GM19035 (cell line): ENCODE data around the gene SRPK3.

Experiments
- ATAC-seq: cut with Tn5 transposase; IDR thresholded peaks from one replicate; pipeline ENCODE4 v1.9.1; 2021; ENCODE audit not compliant: unreplicated experiment

SRPK3 gene

DNA sequence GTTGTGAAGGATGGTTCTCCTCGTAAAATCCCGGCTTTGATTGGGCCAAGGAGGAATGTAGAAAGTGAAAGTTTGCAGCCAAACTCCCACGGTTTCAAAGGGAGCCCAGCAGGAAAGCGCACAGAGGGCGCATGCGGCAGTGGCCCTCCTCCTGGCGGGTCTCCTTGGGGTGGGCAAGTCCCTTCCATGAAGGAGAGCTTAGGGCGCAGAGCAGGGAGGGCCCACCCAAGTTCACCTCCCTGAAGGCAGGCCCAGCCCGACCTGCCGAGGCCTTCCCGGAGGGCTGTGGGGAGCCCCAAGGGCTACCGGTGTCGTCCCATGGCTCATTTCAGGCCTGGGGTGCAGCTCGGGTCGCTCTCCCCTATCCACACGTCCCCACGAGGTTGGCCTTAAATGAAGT lies 47.5 kb downstream of the SRPK3 start:
- no peak for ATAC-seq

DNA sequence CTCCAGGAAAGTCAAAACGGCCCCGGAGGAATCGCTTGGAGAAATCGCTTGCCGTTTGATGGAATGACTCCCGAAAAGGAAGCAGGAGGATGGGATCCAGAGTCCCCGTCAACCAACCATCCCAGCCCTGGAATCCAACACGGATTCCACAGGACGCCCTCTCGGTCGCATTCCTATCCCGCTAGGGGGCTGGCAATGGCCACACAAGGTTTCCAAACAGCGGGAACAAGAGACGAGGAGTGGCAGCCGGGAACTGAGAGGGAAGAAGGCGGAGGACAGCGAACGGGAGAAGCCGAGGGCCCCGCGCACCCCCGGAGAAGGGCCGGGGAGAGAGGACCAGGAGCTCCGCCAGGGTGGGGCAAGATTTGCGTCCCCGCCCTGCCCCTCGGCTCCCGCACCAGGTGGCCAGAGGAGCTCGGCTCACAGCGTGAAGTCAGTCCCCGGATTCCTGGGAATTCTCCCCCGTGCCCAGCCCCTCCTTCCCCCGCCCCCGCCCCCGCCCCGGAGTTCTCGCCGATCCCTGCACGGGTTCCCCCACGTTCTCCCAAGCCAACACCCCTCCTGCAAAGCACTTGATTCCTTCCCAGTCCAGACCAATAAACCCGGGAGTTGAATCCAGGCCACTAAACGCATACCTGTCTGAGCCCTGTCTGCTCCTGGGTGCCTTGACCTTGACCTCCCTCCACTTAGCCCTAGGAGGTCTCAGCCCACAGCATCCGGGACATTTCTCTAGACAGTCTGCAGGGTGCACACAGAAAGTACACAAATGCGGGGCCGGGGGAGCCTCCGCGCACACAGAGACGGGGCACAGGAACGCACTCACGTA lies 48.1 kb downstream of the SRPK3 start:
- no peak for ATAC-seq

DNA sequence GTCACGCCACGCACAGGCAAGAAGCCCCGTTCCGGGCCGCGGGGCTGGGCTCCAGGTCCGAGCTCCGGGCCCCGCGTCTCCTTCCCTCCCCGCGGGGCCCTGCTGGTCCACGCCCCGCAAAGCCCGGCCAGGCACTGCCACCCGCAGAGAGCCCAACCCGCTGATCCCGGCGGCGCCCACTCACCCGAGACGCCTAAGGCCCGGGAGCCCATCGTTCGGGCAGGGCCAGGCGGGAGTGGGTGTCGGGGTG lies 48.6 kb downstream of the SRPK3 start:
- ATAC-seq: no peak

DNA sequence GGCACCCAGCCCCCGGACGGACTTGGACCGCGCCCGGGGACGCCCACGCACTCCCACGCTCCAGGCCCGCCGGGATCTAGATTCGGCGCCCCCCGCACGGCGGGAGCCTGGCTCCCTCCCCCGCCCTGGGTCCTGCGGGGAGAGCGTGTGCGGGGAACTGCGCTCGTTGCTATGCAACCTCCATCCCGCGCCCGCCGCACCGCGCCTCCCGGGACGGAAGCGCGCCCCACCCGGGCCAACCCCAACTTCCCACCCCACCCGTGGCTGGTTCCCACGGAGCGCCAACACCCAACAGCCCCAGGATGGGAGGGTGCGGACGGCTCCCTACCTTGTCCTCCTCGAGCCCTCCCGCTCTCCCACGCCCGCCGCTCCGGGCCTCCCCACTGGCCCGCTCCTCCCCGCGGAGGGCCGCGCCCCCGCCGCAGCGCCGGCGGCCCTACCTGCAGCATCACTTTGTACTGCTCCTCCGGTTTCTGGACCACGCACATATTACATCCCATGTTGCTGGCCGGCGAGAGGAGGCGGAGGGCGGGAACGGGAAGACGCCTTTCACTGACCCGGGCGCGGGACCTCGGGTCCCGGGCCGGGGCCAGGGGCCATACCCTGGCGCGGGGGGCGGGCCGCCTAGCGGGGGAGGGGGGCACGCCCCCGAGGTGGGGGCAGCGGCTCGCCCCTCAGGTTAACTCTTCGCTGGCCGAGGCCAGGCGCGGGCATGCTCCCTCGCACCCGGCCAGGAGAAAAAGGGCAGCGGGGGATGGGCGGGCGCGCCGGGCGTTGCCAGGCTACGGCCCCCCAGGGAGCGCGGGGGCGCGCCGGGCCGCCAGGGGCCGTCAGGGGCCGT lies 49.2 kb downstream of the SRPK3 start, which contains the start of gene PDZD4:
PDZD4 (minus strand) TSS at position 746 of the 841 bp plus-strand sequence; CDS start at position 500, 246 bp downstream.
- ATAC-seq: no peak

DNA sequence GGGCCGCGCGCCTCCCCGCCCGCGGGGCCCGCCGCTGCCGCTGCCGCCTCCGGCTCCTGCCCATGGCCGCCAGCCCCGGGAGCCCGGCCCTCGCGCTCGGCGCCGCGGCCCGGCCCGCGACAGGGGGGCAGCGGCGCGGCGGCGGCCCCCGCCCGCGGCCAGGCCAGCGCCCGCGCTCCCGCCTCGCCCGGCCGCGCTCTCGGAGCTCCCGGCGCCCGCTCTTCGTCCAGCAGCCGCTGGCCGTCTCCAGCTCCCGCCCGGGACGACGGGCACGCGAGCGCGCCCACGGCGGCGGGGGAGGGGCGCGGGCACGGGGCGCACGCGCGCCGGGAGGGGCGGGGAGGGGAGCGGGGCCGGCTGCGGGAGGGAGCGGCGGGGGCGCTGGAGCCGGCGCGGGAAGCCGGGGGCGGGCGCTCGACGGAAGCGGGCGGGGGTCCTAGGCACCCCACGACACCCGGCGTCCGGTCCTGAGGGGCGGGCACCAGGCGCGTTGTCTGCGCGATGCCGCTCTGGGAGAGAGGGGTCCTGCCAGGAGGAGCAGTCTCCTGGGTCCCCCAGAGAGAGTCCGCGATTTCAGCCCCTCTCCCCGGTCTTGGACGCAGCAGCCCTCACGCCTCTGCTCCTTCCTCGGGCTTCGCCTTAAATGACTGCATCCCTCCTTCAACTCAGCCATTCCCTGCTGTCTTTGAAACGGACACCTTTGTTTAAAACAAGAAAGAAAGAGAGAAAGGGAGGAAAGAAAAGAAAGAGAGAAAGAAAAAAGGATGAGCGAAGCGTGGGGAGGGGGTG lies 50.0 kb downstream of the SRPK3 start:
- no peak for ATAC-seq

DNA sequence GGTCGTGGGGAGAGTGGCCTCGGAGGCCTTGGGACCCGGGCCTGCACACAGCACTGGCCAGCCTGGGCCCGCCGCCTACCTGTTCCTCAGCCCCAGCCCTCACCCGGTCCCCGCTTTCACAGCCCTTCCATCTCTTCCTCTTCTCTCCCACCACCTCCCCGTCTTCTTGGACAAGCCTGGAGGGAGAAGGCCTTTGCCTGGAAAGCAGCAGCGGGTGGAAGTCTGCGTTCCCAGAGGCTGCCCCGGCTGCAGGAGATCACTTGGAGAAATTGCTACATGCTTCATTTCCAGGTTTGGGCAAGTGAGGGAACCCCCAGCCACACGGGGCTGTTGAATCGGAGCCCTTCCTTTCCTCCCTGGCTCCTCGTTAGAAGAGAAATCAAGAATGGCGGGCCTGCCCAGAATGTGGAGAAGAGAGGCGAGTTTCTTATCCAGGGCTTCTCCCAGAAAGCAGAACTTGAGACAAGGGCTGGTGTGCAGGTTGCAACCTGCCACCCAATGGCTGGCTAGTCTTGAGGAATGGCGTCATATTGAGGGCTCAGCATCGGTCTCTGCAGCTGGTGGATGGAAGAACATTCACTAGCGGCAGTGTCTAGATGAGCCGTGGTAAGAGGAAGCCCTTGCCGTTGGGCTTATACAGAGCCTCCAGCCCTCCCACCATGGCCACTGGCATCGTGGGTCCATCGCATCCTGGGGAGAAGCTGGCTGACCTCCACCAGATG lies 50.7 kb downstream of the SRPK3 start:
- no peak for ATAC-seq

DNA sequence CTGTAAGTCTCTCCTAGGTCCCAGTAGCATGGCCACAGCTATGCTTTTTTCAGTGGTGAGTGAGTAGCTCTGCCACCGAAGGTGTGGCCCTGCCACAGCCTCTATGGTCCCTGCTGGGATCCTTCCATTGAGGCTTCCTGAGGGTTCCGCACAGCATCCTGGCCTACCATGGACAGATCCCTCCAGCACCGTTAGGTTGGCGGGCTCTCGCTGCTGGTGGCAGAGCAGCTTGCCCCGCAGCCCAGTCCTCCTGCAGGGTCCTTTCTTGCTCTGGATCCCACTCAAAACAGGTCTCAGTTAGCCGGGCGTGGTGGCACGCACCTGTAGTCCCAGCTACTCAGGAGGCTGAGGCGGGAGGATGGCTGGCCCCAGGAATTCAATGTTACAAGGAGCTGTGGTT lies 51.9 kb downstream of the SRPK3 start:
- no peak for ATAC-seq
